Prostate gland (tissue), 2 donors: ENCODE results near the gene SCAMP2. TPM values are rescaled to one million over a fixed set of nuclear protein-coding genes. Genes with fewer than 3 reads are reported as not detected.

Source experiments
- DNase-seq: peaks from one replicate; pipeline ENCODE4 v3.0.0-alpha.2; 2019; ENCODE audit warnings: low spot score
- H3K27ac ChIP-seq, 2 donors: fragments of 200-600 bp; sonication (generic); 2 replicates each; pipeline ENCODE4 v1.5.1; 2017 to 2019
- H3K27me3 ChIP-seq: fragments of 200-600 bp; sonication (generic); replicated peaks from 2 replicates; pipeline ENCODE4 v1.5.1; 2019; ENCODE audit not compliant: insufficient read depth
- H3K36me3 ChIP-seq, 2 donors: fragments of 200-600 bp; sonication (generic); 1 replicate in 1 of 2; 2 replicates in 1 of 2; pipeline versions ENCODE4 v1.5.1 to v1.8.1; 2017 to 2019
- H3K4me1 ChIP-seq: fragments of 200-600 bp; sonication (generic); replicated peaks from 2 replicates; pipeline ENCODE4 v1.5.1; 2019
- H3K4me3 ChIP-seq, 2 donors: fragments of 200-600 bp; sonication (generic); 2 replicates each; pipeline ENCODE4 v1.5.1; 2017 to 2019
- H3K9me3 ChIP-seq: fragments of 200-600 bp; sonication (generic); 2 replicates; pipeline ENCODE4 v1.5.1; 2017
- CTCF ChIP-seq, 4 experiments: fragments of 200-600 bp in 2 of 4; fragments of 450-650 bp in 2 of 4; sonication (generic) in 2 of 4; IDR thresholded peaks; 1 replicate in 3 of 4; 2 replicates in 1 of 4; pipeline ENCODE4 v1.5.1; 2016 to 2019; ENCODE audit warnings: antibody characterized with exemption in 4 of 4, mild to moderate bottlenecking in 2 of 4, moderate library complexity in 2 of 4
- POLR2A ChIP-seq: fragments of 450-650 bp; IDR thresholded peaks from one replicate; pipeline ENCODE4 v1.6.1; 2016; ENCODE audit warnings: antibody characterized with exemption, mild to moderate bottlenecking
- POLR2AphosphoS5 ChIP-seq: sonication (generic); formaldehyde crosslinking; IDR thresholded peaks from one replicate; pipeline ENCODE4 v1.6.1; 2017; ENCODE audit warnings: antibody characterized with exemption
- WGBS: methylation state at CpG from one replicate; pipeline ENCODE4 v1.1.5; 2018; 5-methylcytosine and 5-hydroxymethylcytosine counted together
- intact Hi-C: fragments of 100-400 bp; cut with DNase I; formaldehyde crosslinking; loops from one replicate; pipeline ENCODE4 v1.14.2; 2022
- total RNA-seq, 2 donors: library from RNA; depleted of rRNA; stranded (reverse); fragments of >200 nt; gene quantifications; one replicate each; pipeline ENCODE4 v1.1.0, GENCODE V29; 2016

SCAMP2 gene
- total RNA-seq, 2 donors from 2014 or later, result 101 to 103 TPM

- DNase-seq, result peak; percentile 73
- Histone ChIP-seq H3K27me3 (no peaks in the 10 kb centered on the region), H3K4me1 (peaks cover 29% of the 10 kb centered on the region), H3K27ac (peak overlapping the region; percentile 91 to 92), H3K4me3 (no peak overlapping the region), H3K36me3 (no peaks in the 10 kb centered on the region), H3K9me3 (no peaks in the 10 kb centered on the region)
- TF ChIP-seq POLR2A, result peak; percentile 30
- peak; percentile 53 for TF ChIP-seq POLR2AphosphoS5
- TF ChIP-seq CTCF (IDR thresholded peaks at IDR 0.05), result peak in 3 of 4 experiments; percentile 7 to 54 (median 49)
- intact Hi-C loops, result no loop called here
- 12% methylated on average over 9 of the region's 9 CpGs for WGBS
These were observed 55.8 kb downstream of the SCAMP2 start for GRCh38 chr15:74817370-74817737.

DNA sequence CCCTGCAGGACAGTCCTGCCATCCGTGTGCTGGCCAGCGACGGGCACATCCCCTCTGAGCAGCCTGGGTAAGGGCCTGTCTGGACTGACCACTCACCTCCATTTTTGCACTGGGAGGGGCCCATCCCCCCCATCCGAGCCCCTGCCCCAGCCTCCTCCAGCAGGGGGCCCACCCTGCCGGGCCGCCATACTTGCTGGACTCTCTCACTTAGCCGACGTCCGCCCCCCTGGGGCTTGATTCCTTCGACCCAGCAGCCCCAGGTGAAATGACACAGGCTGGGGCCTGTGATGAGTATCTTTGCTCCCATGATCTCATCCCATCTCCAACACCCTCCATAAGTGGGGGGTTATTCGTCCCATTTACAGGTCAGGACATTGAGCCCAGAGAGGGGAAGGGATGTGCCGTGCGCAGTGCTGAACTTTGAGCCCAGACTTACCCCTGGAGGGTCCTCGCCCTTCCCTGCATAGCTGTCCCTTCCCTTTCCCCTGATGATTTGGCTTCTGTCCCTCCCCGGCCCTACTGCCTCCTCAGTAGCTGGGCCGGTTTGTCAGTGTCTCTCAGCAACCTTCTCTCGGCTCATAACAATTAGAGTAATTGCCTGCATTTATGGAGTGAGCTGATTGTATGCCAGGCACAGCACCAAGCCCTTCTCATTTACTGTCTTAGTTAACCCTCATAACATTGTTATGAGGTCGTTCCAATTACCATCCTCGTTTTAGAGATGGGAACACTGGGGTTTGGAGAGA lies 56.4 kb downstream of the SCAMP2 start:
- no peaks in the 10 kb centered on the region for H3K36me3 ChIP-seq
- DNase-seq, result peak; percentile 71
- H3K4me3 ChIP-seq, result no peak overlapping the region
- H3K27ac ChIP-seq, result peak overlapping the region; percentile 91 to 92
- H3K9me3 ChIP-seq, result no peaks in the 10 kb centered on the region
- TF ChIP-seq POLR2A (no peak), CTCF (IDR thresholded peaks at IDR 0.05) (no peak), POLR2AphosphoS5 (no peak)
- intact Hi-C loops, result no loop called here
- 39% methylated on average over 19 of the region's 19 CpGs for WGBS
- H3K27me3 ChIP-seq, result no peaks in the 10 kb centered on the region
- peaks cover 29% of the 10 kb centered on the region for H3K4me1 ChIP-seq

DNA sequence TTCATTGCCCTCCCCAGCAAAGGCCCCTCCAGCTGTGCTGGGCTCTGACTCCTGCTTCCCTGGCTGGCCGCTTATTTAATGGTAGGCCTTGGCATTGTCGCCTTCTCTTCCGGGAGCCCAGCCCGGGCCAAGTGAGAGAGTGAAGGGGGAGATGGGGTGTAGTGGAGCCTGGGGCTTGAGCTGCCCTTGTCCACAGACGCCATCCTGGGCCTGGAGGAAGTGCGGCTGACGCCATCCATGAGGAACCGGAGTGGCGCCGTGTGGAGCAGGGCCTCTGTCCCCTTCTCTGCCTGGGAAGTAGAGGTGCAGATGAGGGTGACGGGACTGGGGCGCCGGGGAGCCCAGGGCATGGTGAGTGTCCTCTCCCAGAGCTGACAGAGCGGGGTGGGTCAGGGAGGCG lies 57.2 kb downstream of the SCAMP2 start:
- no peak for DNase-seq
- H3K27ac ChIP-seq, result peak overlapping the region; percentile 91 to 92
- H3K27me3 ChIP-seq, result no peaks in the 10 kb centered on the region
- H3K9me3 ChIP-seq, result no peaks in the 10 kb centered on the region
- H3K4me3 ChIP-seq, result no peak overlapping the region
- H3K4me1 ChIP-seq, result peaks cover 29% of the 10 kb centered on the region
- 75% methylated on average over 15 of the region's 15 CpGs for WGBS
- intact Hi-C loops, result no loop called here
- no peak for TF ChIP-seq POLR2A
- TF ChIP-seq CTCF (IDR thresholded peaks at IDR 0.05), result no peak
- TF ChIP-seq POLR2AphosphoS5, result no peak
- no peaks in the 10 kb centered on the region for H3K36me3 ChIP-seq

DNA sequence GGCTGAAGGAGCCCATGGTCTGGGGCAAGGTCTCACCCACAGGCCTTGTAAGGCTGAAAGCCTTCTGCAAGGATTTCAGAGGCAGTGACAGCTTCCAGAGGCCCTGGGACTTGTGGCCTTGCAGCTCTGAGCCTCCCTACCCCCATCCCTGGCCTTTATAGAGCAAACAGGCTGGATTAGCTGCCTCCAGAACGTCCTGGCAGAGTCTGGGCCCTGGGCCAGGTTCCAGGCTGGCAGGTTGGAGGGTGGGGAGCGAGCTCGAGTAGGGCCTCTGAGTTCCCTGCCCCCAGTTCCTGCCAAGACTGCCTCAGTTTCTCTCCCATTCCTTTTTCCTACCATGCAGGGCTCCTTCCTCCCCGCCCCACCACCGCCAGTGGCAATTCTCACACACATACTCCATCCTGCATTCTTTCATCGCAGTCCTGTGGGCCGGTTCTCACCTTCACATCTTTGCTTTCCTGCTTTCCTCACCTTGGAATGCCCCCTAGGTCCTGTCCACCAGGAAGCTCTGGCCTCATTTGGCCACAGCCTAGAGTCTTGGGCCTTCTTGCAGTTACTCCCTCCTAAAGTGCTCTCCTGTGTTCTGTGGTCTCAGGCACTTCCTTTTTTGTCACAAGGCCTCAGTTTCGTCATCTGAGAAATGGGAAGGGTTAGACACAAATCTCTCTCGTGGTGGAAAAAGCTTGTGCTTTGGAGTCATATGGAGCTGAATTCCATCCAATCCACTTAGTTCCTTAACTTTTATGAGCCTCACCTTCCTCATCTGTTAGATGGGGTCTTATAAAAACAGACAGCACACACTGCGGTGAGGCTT lies 57.8 kb downstream of the SCAMP2 start:
- intact Hi-C loops, result no loop called here
- DNase-seq, result peak; percentile 90
- peak; percentile 92 for TF ChIP-seq POLR2AphosphoS5
- peak; percentile 24 for TF ChIP-seq POLR2A
- no peak for TF ChIP-seq CTCF (IDR thresholded peaks at IDR 0.05)
- 61% methylated on average over 10 of the region's 10 CpGs for WGBS
- H3K27ac ChIP-seq, result peak overlapping the region; percentile 91 to 92
- peaks cover 29% of the 10 kb centered on the region for H3K4me1 ChIP-seq
- no peaks in the 10 kb centered on the region for H3K9me3 ChIP-seq
- no peak overlapping the region for H3K4me3 ChIP-seq
- no peaks in the 10 kb centered on the region for H3K36me3 ChIP-seq
- H3K27me3 ChIP-seq, result no peaks in the 10 kb centered on the region
